ENCODE data around the gene TUBB. TPM values are rescaled to one million over a fixed set of nuclear protein-coding genes. Genes with fewer than 3 reads are reported as not detected.

Gene TUBB
- total RNA-seq, 4 donors from 2014 or later: 151 to 351 (median 255) TPM

DNA sequence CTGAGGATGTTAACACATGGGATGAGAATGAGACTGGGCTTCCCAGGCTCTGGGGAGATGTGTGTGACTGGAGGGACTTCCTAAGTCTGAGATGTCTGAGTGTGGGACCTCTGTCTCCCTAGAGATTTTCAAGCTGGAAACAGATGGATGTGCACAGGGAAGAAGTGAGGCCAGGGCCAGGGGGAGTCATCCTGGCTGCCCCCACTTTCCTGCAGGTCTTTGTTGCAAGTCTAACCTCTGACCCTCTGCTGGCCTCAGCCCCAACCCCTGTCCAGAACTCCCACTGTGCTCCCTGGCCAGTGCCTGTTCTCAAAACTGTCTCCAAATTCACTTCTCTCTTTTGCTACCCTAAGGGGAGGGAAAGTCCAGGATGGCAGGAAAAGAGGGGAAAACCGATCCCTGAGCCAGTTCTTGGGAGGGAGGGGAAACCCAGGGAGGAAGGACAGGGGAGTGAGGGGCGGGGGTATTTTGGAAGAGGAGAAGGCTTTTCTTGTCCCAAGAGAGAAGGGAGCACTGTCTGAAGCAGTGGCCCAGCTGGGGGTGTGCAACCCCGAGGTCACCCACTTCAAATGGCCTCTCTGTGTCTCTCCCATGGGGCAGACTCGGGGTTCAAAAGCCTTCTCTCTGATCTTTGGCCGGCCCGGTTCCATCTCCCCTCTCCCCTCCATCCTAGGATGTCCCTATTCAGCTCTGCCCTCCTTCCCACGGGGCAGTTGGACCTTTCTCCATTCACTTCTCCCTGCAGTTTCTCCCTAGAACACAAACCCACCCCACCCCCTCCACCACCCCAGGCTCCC is 36.8 kb upstream of the TUBB start:
- TF ChIP-seq, protein P1, sequence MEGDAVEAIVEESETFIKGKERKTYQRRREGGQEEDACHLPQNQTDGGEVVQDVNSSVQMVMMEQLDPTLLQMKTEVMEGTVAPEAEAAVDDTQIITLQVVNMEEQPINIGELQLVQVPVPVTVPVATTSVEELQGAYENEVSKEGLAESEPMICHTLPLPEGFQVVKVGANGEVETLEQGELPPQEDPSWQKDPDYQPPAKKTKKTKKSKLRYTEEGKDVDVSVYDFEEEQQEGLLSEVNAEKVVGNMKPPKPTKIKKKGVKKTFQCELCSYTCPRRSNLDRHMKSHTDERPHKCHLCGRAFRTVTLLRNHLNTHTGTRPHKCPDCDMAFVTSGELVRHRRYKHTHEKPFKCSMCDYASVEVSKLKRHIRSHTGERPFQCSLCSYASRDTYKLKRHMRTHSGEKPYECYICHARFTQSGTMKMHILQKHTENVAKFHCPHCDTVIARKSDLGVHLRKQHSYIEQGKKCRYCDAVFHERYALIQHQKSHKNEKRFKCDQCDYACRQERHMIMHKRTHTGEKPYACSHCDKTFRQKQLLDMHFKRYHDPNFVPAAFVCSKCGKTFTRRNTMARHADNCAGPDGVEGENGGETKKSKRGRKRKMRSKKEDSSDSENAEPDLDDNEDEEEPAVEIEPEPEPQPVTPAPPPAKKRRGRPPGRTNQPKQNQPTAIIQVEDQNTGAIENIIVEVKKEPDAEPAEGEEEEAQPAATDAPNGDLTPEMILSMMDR (IDR thresholded peaks at IDR 0.05): no peak
- no peak for TF ChIP-seq POLR2A (IDR thresholded peaks at IDR 0.05)
- intact Hi-C loops (cut with DNase I): loop anchor here (10.0 kb wide), 1 partner anchor 201 kb away; the partner anchor contains the start of gene DDR1
- 0 to 4% methylated on average over 6 of the region's 7 CpGs for WGBS, 2 donors
- Histone ChIP-seq H3K9me3 (no peaks in the 10 kb centered on the region), H3K27me3 (no peaks in the 10 kb centered on the region), H3K4me3 (peak overlapping the region; percentile 73 to 92 (median 82)), H3K36me3 (peaks cover 0 to 19% (median 0%) of the 10 kb centered on the region in 3 donors), H3K4me1 (peaks cover 55 to 91% (median 59%) of the 10 kb centered on the region in 3 donors), H3K27ac (peak overlapping the region; percentile 96 to 99 (median 98))
- no peak for DNase-seq

DNA sequence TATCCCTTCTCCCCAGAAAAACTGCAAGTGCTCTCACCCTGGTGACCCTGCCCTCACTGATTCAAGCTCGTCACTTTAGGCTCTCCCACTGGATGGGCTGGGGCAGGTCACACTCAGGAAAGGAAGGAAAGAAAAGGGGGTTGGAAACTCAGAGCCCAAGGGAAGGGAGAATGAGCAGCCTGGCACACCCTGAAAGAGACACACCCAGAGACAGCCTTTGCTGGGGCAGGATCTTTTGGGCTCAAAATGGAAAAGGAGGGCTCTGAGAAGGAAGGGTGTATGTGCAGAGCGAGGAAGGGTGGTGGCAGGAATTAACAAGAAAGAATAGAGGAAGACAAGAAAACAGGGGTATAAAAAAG is 36.2 kb upstream of the TUBB start:
- Histone ChIP-seq H3K4me1 (peaks cover 57 to 92% (median 65%) of the 10 kb centered on the region in 3 donors), H3K9me3 (no peaks in the 10 kb centered on the region), H3K27me3 (no peaks in the 10 kb centered on the region), H3K36me3 (peaks cover 0 to 14% (median 0%) of the 10 kb centered on the region in 3 donors), H3K27ac (peak overlapping the region; percentile 96 to 99 (median 98)), H3K4me3 (peak overlapping the region; percentile 73 to 92 (median 82))
- 0 to 3% methylated on average over 2 of the region's 2 CpGs for WGBS, 2 donors
- no peak for DNase-seq
- intact Hi-C loops (cut with DNase I): loop anchor here (10.0 kb wide), 1 partner anchor 201 kb away; the partner anchor contains the start of gene DDR1
- TF ChIP-seq, protein P1 (IDR thresholded peaks at IDR 0.05): no peak
- TF ChIP-seq POLR2A (IDR thresholded peaks at IDR 0.05): peak in 1 of 4 donors; percentile 27

DNA sequence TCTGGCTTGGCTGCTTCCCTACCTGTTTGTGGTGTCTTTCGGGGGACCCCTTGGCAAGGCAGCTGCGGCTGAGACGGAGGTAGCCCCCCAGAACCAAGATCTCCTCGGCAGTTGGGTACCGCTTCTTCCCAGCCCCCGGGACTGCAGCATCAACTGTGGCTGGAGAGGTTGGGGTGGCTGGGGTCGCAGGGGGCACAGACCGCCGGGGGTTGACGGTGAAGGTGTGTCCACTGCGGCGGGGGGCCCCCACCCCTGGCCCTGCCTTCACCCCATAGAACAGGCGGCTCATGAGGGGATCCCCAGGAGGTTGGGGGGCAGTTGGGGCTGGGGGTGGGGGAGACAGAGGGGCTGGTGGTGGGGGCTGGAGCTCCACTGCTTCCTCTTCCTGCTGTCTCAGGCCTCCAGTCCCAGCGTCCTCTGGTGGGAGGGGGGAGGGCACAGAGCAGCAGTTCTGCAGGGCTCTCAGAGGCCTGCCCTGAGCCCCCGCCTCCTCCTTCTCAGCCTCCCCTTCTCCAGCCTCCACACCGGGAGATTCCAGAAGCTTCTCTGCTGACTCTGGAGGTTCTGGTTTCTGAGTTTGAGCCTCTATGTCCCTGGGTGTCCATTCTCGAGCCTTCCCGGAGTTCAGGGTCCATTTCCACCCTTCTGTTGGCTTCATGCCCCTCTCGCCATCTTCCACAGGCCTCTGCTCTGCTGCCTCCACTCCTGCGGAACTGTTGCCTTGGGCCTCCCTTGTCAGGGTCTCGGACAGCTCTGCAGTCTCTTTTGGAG is 35.6 kb upstream of the TUBB start:
- Histone ChIP-seq H3K4me1 (peaks cover 57 to 92% (median 67%) of the 10 kb centered on the region in 3 donors), H3K9me3 (no peaks in the 10 kb centered on the region), H3K4me3 (peak overlapping the region; percentile 73 to 92 (median 82)), H3K27me3 (no peaks in the 10 kb centered on the region), H3K27ac (peak overlapping the region; percentile 96 to 99 (median 98)), H3K36me3 (peaks cover 0 to 14% (median 0%) of the 10 kb centered on the region in 3 donors)
- DNase-seq: no peak
- TF ChIP-seq, protein P1 (IDR thresholded peaks at IDR 0.05): no peak
- TF ChIP-seq POLR2A (IDR thresholded peaks at IDR 0.05): no peak
- 2 to 4% methylated on average over 10 to 12 of the region's 21 CpGs for WGBS, 2 donors
- intact Hi-C loops (cut with DNase I): loop anchor here (10.0 kb wide), 1 partner anchor 200 kb away; the partner anchor contains the start of gene DDR1

DNA sequence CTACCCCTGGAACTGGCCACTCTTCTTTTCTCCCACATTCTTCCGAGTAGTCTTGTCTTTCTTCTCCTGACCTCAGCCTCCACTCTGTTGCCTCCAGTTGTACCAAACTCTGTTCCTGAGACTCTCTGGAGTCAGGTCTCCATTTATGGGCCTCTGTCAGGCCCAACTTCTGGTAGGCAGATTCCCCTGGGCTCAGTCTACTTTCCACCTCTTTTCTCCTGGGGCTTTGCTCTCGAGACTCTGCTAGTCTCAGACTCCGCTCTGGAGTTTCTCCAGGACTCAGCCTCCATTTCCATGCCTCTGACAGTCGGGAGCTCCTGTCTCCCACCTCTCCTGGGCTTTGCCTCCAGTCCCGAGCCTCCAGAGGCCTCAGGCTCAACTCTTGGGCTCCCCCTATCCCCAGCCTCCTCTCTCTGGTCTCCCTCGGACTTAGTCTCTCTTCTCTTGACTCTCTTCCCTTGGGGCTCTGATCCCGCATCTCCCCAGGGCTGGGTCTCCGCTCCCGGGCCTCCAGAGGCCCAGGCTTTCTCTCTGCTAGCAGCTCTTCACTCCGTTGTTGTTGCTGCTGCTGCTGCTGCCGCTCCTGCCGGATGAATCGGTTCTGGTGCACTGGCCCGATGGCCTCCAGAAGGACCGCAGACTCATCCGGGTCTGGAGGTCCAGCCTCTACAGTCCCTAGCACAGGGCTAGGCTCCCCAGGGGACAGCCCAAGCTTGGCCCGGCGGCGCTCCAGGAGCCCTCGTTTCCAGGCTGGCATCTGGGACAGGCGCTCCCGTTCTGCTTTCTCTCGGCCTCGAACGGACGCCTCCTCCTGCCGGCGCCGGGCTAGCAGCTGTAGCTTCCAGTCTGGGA is 34.8 kb upstream of the TUBB start:
- intact Hi-C loops (cut with DNase I): loop anchor here (10.0 kb wide), 1 partner anchor 199 kb away; the partner anchor contains the start of gene DDR1
- DNase-seq: no peak

More for the DNA sequence above, 34.8 kb upstream of the TUBB start:
- H3K27ac ChIP-seq: peak overlapping the region; percentile 96 to 99 (median 98)
- peaks cover 58 to 92% (median 67%) of the 10 kb centered on the region in 3 donors for H3K4me1 ChIP-seq
- H3K36me3 ChIP-seq: peaks cover 0 to 7% (median 0%) of the 10 kb centered on the region in 3 donors
- TF ChIP-seq, protein P1 (IDR thresholded peaks at IDR 0.05): no peak
- no peak for TF ChIP-seq POLR2A (IDR thresholded peaks at IDR 0.05)
- no peaks in the 10 kb centered on the region for H3K9me3 ChIP-seq
- peak overlapping the region; percentile 73 to 92 (median 82) for H3K4me3 ChIP-seq
- 8 to 17% methylated on average over 10 to 13 of the region's 29 CpGs for WGBS, 2 donors
- no peaks in the 10 kb centered on the region for H3K27me3 ChIP-seq

All from esophagus squamous epithelium (tissue), 5 donors.